ENCODE measurements around the gene ENOX1.
"Not testable (repeated sequence)": the region's sequence is repeated elsewhere in the genome, so short reads cannot be mapped to it uniquely, and the experiment has no call there.

Gene ENOX1

DNA sequence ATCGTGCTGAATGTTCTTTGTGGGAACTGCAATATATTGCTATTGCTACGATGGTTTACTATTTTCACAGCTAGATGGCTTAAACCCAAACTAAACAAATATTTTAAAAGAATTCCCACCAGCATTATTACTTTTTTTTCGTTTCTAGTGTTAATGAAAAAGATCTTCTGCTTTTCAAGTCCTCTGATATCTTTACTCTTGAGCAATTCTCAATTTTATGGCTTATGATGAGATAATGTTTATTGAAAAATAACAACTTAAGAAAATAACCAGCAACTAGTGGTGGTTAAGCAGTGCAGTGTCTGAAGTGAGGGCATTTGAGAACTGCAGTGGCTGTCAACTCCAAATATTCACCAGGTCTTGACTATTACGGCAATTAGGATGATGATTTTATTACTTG is 360.4 kb downstream of the ENOX1 start:
- no peak for DNase-seq

DNA sequence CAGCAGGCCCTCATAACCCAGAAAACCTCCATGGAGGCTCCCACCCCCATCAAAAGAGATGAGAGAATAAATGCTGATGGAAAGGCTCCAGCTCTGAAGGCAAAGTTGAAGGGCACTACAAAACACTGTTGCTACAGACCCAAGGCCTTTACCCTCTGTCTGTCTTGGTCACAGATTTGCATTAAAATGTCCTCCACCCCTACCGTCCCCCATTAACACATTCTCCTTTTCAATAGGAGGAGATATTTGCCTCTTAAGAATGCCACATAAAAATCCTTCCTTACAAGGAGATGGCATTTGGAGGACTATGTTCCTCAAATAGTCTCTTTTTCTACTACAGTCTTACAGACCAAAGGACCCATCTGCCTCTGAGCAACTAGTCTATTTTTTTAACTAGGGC is 361.5 kb downstream of the ENOX1 start:
- DNase-seq, result no peak

DNA sequence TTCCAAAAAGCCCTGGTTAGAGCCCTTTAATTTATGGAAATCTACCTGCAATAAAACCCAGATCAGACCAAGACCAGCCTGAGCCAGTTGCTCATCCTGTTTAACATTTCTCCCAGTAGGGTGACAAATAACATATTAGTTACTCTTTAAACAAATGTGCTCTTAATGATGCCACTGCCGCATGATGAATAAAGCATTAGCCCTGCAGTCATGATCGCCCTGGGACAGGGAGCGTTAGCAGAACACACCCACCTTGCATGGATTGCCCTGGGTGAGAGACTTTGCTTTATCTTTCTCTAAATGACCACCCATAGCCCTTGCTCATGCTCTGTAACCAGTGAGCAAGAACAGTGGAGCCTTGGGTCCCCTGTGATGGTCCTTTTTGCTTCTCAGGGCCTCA is 362.4 kb downstream of the ENOX1 start:
- no peak for DNase-seq

DNA sequence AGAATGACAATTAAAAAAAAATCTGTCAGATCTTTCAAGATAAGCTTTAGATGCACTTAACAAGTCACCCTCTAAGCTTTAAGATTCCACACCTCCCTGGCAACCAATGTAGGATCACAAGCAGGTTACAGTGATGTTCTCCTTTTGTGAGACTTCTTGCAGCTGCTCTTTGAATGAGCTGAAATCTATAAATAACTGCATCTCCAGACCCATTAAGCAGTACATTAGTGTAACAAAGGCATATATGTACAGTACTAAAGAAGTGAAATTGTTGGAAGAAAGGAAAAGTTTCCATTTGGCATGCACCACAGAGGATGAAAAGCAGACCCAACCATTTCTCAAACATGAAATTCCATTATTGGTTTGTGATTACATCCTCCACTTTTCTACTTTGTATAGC is 364.7 kb downstream of the ENOX1 start:
- DNase-seq, result no peak

DNA sequence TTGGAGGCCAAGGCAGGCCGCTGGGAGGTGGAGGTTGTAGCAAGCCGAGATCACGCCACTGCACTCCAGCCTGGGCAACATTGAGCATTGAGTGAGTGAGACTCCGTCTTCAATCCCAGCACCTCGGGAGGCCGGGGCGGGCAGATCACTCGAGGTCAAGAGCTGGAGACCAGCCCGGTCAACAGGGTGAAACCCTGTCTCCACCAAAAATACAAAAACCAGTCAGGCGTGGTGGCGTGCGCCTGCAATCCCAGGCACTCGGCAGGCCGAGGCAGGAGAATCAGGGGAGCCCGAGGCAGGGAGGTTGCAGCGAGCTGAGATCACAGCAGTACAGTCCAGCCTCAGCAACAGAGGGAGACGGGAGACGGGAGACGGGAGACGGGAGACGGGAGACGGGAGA is 369.9 kb downstream of the ENOX1 start:
- not testable (repeated sequence) for DNase-seq

DNA sequence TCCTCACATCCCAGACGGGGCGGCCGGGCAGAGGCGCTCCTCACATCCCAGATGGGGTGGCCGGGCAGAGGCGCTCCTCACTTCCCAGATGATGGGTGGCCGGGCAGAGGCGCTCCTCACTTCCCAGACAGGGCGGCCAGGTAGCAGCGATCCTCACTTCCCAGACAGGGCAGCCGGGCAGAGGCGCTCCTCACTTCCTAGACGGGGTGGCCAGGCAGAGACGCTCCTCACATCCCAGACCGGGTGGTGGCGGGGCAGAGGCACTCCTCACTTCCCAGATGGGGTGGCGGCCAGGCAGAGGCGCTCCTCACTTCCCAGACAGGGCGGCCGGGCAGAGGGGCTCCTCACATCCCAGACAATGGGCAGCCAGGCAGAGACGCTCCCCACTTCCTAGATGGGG is 370.4 kb downstream of the ENOX1 start:
- DNase-seq, result not testable (repeated sequence)

DNA sequence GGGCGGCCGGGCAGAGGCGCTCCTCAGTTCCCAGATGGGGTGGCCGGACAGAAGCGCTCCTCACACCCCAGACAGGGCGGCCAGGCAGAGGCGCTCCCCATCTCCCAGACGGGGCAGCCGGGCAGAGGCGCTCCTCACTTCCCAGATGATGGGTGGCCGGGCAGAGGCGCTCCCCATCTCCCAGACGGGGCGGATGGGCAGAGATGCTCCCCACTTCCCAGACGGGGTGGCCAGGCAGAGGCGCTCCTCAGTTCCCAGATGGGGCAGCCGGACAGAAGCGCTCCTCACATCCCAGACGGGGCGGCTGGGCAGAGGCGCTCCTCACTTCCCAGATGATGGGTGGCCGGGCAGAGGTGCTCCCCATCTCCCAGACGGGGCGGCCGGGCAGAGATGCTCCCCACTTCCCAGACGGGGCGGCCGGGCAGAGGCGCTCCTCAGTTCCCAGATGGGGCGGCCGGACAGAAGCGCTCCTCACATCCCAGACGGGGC is 370.8 kb downstream of the ENOX1 start:
- DNase-seq, result not testable (repeated sequence)

DNA sequence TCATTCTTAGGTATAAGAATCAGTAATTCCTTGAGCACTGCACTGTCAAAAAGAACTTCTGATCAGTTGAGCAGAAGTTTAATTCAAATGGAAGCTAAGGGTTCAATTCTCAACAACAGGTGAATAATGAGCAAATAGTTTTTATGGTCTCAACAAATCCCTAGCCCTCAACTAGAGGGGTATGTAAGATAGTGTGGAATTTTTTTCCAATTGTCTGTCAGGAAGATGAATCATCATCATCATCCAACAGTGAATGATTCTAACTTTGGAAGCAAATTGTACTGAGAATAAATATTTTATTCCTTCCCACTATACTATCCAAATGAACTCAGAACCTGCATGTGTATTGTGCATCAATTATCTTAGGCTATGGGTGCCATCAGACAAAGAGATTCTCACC is 372.7 kb downstream of the ENOX1 start:
- DNase-seq, result no peak

DNA sequence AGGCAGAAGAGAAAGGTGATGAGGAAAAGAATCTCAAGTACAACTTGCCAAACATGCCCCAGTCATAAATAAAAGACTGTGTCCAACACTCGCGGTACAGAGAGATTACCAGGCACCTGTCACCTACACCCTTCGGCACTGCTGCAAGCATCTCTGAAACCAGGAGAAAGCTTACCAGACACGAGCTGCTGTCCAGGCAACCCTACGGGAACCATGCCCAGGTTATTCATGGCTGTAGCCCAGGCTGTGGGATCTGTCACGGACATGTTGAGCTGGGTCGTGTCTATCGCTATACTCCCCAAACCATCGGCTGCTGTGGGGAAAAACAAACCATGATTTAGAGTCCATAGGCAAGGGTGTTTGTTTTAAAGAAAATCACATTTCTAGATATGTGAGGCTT is 375.0 kb downstream of the ENOX1 start:
- DNase-seq, result no peak

DNA sequence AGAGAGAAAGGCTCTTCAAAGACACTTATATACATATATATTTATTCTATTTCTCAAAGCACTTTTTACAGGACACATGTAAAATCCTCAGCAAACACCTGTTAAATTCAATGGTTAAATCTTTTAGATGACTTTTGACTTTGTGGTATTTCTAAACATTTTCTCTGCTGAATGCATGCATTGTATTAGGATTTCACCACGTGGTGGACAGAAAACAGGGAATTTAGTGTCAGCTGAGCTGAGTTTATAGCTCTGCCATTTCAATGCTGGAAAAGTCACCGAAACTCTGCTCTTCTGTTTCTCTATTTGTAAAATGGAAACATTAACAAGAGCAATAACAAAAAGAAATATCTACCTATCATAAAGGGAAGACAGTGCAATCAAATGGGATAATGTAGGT is 375.6 kb downstream of the ENOX1 start:
- DNase-seq, result no peak

DNA sequence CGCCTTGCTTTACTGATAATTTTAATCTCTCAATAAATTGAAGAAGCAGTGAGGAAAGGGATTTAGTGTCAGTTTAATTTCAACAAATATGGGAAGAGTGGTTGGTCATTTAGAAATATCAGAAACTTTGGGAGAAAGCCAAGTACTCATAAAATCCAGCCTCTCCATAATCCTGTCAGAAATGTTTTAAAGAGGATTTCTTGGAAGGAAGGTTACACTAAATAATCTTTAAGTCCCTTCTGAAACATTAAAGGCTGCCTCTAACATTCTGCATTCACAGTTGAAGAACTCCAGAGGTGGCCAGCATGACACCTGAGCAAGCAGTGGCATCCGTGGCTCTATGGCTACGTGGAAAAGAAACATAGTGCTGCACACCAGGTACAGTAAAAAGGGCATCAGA is 378.5 kb downstream of the ENOX1 start:
- DNase-seq, result no peak

DNA sequence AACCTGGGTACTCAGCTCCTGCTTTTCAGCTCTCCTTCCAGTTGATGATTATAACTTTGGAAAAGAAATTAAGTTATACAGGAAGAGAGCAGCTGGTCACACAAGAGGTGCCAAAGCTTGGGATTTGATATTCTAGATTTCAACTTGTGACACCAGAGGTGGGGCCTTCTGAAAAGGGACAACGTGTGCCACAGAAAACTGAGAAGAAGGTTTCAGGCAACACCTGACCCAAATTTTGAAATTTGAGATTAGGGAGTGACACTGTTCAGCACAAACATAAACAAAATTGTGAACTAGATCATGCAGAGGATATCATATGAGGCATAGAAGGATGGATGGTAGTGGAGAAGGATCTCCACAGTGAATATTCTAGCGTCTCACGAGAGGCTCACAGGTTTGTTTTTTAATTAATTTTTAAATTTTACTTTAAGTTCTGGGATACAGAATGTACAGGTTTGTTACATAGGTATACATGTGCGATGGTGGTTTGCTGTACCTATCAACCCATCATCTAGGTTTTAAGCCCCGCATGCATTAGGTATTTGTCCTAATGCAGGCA is 379.7 kb downstream of the ENOX1 start:
- no peak for DNase-seq

DNA sequence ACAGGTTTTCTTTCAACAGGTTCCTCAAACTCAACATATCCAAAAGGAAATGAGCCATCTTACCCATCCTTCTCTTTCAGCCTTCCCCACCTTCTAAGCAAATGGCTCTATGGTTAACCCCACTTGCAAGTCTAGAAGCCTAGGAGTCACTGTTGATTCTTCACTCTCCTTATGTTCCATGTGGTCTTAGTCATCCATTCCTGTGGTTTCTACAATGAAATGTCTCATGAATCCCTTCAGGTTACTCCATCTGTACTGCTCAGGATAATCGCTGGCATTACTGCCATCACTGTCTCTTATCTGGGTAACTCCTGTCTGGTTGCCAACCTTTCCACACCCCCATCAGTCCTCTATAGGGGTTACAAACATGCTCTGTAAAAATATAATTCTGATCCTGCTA is 381.3 kb downstream of the ENOX1 start:
- peak; percentile 73 for DNase-seq

DNA sequence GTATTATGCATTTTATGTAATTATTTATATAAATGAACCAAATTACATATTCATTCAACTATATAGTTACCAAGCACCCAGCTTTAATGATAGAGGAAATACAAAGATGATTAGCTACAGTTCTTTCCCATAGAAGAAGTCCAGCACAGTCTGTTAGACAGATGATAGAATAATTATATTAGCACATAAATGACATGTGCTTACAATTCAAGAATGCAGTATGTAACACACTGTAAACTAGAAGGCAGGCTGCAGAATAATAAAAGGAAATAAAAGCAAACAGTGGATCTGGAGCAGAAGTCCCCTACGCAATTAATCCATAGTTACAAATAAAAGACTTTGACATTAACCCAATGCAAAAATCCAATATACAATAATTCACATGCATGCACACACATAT is 384.4 kb downstream of the ENOX1 start:
- DNase-seq, result no peak

DNA sequence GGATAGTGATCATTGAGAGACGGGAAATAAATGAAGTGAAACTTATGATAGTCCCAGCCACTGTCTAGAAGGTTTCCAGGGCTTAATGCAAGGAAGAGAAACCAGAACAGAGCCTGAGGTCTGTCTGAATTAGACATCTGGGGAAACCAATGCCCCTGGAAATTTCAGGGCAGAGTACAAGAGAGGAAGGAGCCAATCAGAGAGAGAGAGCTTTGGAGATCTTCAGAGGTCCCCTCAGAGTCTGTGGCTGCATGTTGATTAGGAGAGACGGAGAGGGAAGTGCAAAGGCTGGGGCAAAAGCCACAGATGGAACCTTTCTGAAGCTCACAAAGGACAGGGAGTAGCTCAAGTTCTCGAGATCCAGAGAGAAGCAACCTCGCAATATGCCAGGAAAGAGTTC is 385.4 kb downstream of the ENOX1 start:
- DNase-seq, result no peak

DNA sequence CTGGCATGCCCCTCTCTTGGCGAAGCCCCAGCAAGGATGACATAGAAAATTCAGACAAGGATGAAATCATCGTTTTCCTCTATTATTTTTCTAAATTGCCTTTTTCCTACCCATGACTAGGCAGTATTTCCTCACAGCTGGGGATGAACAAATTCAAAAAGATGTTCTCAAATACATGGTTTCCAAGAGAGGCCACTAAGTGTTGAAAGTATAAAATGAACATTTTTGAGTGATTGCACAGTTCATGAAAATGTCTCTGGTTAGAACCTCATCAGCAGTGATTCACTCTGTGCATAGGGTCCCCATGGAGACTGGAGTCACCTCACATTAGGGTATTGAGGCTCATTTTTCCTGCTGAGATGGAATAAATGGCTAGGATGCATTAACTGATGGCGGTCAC is 389.7 kb downstream of the ENOX1 start:
- peak; percentile 75 for DNase-seq

DNA sequence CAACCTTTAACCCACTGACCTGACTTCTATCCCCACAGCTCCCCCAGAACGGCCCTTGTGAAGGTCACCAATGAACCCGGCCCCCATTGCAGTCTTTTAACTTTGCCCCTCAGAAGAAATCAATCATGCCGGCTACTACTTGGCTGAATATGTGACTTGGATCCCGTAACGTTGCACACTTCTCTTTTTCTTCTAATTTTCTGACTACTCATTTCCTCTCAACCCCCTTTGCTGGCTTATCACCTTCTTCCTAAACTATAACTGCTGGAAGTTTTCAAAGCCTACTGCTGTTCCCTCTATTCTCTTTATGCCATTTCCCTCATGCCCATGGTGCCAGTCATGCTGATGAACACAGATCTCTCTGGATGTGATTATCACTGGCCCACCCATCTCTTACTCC is 395.7 kb downstream of the ENOX1 start:
- no peak for DNase-seq

DNA sequence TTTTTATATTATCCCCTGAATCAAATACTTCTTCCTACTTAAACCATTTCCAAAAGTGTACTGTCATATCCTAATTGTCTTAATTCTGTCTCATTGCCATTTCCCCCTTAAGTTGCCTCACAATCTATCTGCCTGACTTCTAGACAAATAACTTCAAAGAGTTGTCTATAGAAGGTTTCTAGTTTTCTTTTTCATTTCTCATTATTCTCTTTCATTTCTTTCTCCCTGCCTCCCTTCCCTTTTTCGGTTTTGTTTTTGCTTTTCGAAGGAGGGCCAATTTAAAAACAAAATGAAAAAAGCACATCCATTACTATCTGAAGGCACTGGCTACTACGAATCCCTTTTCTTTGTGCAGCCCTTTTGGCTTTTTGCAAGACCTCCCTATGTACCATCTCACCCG is 396.2 kb downstream of the ENOX1 start:
- DNase-seq, result no peak

DNA sequence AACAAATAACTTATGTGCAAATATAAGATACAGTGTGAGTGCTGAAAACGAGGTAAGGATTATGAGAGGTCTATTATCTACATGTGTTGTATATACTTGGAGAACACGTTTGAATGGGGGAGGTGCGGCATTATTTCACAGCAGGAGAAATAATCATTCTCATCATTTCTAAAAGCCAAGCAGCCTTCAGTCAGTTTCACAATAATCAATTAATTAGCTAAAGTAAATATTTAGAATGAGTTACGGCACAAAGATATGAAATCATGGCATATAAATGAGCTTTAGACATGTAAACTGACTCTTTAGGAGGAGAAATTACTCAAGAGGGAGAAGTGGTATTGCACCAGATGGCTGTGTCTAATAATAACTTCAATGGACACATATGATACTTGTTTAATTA is 396.8 kb downstream of the ENOX1 start:
- peak; percentile 60 for DNase-seq

DNA sequence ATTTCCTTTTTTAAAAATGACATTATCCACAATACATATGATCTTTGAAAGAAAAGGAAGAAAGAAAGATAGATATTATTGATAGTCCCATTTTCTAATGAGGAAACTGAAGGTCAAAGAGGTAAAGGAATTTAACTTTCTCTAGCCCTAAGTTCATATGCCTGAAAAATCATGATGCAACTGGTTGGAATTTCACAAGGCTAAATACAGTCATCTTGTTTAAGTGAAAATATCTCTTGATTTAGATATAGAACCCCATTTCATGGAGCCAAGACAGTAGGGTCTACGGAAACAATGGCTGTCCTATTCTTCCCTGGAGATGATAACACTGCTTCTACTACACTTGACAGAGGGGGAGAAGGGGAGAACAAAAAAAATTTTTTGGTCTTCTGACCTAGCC is 397.2 kb downstream of the ENOX1 start:
- DNase-seq, result peak; percentile 45

DNA sequence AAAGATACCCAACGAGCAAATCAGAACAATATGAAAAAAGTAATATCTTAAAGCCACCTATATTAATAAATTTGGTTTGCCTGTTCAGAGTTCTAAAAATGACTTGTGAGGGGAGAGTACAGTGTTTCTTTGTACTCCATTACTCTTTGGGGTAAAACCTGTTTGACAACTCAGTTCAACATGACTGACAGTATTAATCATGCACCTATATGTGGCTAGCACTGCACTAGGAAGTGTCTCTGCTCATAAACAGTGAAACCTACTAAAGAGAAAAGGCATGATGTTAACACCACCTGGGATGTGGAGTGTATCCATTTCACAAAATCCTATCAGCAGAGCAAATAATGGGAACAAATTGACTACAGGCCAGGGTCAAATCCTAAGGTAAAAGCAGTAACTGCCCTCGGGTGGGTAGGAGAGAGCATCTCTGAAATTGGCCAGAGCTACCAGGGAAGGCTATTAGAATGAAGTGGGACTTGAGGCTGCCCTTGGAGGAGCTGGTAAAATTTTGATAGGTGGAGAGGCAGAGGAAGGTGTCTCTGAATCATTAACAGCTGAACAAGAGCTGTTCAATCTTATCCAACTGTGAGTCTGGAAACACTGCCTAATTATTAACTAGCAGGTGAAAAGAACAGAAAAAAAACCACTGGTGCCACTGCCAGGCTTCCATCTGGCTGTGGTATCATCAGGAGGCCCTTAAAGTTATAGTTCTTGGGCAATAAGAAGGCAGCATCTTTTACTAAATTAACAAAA is 398.3 kb downstream of the ENOX1 start:
- no peak for DNase-seq

DNA sequence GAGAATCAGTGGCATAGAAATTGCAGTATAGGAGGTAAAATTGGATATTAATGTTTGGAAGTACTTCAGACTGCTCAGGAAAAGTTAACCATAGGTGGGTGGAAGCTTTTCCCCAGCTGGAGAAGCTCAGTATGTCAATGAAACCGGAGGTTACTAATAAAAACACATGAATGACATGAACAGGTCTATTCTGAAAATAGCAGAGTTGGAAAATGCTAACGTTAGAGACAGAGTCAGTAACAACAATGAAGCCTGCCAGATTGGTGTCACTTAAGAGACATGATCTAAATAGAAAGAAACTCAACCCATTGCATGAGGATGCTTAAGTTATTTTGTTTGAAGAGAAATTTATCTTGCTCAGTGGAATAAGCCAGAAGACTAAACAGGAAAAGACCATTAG is 398.9 kb downstream of the ENOX1 start:
- no peak for DNase-seq

DNA sequence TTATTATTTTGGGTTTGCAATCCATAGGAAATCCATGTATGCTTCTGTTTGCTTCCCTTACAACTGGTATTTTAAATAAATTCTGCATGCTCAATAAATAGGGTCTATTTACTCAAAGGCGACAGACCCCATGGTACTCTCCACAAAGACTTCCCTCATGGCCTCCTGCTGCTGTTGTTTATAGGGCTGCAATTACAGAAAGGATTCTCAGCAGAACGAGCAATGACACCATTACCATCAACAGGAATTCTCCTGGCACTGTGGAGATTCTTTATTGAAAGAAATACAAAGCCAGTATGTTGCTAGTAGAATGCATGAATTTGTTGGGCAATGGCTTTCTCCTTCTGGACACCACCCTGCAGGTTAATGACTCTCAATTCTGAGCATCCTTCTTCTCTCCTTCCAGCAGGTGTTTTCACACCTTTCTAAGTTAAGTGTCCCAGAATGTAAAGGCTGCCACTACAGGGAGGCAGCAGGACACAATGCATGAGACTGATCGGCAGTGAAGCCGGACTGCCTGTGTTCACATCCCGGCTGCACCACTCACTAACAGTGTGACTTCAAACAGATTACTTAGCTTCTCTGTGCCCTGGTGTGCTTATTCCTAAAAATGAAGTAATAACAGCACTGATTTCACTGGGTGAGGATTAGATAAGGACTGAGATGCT is 403.1 kb downstream of the ENOX1 start:
- no peak for DNase-seq

DNA sequence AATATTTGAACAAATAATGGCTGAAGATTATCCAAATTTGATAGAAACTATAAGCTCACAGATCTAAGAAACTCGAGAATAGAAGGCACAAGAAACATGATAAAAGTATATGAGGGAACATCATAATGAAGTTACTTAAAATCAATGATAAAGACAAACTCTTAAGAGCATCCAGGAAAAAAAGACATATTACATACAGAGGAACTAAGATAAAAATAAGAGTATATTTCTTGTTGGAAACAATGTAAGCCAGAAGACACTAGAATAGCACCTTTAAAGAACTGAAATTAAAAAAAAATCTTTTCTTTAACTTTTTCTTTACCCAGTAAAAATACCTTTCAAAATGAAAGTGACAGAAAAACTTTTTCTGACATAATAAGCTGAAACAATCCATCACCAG is 407.0 kb downstream of the ENOX1 start:
- no peak for DNase-seq
